HG02884 (cell line): ENCODE results near the gene SALL3.

ENCODE experiments used
- ATAC-seq: cut with Tn5 transposase; IDR thresholded peaks from one replicate; pipeline ENCODE4 v1.9.1; 2021; ENCODE audit warnings: mild to moderate bottlenecking, moderate library complexity; ENCODE audit not compliant: unreplicated experiment

The SALL3 gene

DNA sequence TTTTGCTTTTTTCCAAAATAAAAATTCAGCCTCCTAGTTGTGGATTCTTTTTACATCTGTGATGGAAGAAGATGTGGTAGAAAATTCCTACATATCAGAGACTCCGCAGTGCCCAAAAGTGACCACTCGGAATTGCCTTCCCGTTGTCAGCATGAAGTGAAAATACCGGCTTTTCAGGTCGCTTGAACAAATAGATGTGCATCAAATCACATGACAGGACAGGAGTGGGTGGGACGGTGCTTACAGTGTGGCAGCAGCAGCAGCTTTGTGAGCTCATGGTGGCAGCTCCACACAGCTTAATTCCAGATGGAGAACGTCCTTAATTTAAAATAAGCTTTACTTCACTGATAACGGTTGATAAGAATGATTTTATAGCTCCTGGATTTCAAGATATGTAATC is 20.3 kb downstream of the SALL3 start:
- no peak for ATAC-seq

- ATAC-seq: no peak
Measured at GRCh38 chr18:79000997-79001396, 21.4 kb downstream of the SALL3 start.

DNA sequence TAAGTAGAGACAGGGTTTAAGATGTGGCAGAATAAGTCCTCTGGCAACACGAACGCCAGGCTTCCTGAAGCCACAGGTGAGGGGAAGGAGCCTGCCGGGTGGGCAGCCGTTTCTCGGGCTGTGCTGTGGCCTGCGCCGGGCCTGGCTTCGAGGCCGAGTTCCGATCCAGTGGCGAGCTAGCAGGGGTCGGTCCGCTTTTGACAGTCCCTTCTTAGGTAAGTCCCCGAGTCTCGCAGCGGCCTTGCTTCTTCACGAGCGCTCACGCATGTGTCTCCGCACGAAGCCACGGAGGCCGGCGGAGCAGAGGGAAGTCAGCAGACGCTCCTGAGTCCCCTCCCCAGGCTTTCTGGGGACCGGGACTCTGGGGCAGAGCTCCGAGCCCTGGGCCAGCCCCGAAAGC is 26.0 kb downstream of the SALL3 start:
- ATAC-seq: no peak

DNA sequence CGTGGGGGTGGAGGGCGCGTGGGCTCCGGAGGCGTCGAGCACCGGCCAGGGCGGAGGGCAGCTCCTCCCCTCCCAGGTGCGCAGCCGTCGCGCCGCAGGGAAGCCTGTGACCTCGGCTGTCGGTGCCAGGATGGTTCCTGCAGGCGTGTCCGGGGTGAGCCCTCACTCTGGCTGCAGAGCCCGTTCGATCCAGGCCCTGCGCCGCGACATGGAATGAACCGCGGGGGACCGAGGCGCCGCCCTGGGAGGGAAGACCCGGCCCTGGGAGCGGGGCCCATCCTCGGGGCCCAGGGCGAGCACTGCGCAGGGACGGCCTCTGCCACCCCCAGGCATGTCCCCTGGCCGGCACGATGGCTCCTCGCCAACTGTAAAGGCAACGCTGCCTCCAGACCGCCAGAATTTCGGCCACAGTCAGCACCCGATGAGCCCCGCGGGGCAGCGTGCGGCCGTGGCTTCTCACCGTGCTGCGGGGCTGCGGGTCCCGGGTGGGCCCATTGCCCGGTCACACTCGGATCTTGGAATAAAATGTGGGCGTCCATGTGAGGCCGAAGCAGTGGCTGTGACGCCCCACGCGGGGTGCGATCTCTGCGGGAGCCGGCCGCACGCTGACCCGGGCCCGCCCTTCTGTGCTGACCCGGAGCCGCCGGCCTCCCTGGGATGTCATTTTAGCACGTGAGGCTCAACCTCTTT is 26.6 kb downstream of the SALL3 start:
- ATAC-seq: no peak

DNA sequence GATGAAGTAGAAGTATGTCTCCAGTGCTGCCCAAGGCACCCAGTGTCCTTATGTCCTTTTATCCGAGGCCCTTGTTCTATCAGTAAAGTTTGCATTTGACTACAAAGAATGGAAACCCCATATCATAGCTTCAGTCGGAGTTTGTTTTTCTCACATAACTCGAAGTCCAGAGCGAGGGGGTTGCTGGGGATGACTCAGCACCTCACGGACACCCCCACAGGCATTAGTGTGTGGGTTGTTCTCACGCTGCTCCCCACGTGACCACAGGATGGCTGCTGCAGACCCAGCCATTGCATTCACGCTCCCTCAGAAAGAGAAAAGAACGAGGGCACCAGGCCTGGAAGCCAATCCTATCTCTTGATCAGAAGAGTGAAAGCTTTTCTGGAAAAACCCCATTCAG is 27.8 kb downstream of the SALL3 start:
- no peak for ATAC-seq

GRCh38 chr18:79008356-79008940 is 28.8 kb downstream of the SALL3 start:
- ATAC-seq: no peak

- ATAC-seq: no peak
Measured at GRCh38 chr18:79010802-79011201, 31.2 kb downstream of the SALL3 start.

DNA sequence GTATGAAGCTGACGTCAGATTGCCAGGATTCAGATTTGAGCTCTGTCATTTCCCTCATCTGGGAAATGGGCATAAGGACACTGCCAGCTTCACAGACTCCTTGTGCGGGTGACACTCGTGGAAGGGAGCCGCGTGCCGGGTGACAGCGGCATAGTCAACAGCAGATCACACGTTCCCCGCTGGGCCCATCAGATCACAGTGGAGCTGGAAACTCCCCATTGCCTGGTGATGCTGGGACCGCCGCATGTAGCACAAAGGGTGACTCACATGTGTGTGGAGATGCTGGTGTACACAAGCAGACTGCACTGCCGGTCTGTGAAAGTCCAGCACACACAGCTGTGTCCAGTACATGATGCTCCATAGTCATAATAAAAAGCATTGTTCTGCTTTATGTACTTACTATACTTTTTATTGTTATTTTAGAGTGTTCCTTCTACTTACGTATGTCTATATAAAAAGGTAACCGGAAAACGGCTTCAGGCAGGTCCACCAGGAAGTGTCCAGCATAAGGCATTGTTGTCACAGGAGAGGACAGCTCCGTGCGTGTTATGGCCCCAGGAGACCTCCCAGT is 31.8 kb downstream of the SALL3 start:
- ATAC-seq: no peak

GRCh38 chr18:79013869-79014268 is 34.3 kb downstream of the SALL3 start:
- ATAC-seq: no peak

- no peak for ATAC-seq
Measured at GRCh38 chr18:79018911-79019310, 39.3 kb downstream of the SALL3 start.

- no peak for ATAC-seq
Measured at GRCh38 chr18:79019881-79020280, 40.3 kb downstream of the SALL3 start.

GRCh38 chr18:79022603-79023002 is 43.0 kb downstream of the SALL3 start:
- no peak for ATAC-seq

DNA sequence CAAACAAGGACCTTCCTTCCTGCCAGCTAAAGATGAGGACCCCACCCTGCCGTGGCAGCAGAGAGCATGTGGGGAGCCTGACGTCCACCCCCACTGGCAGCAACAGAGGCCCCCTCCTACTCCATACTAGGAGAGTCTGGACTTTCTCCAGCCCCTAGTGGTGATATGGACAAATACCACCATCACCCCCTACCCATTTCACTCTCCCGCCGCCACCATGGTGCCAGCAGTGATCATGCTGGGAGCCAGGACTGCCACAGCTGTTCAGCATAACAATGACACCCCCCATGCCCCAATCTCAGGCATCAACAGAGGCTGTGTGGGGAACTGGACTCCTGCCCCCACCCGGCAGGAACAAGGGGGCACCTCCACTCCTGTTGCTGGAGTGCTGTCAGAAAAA is 46.9 kb downstream of the SALL3 start:
- ATAC-seq: no peak

DNA sequence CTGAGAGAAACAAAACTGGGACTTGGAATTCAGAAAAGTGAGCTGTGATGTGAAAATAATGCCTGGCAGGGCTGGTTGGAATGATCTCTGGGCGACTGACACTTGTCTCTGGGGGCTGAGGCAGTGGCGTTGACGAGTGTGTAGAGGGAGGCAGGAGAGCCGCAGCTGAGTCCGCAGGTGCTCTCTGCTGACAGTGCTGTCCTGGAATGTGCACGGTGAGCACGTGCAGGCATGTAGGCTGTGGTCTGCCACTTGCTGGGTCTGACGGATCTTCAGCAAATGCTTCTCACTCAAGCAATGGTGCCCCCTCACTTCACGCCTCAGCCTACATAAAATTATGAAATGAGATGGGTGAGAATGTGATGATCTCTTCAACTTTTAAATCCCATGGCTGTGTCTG is 51.1 kb downstream of the SALL3 start:
- ATAC-seq: no peak

GRCh38 chr18:79042276-79042675 is 62.7 kb downstream of the SALL3 start:
- ATAC-seq: no peak

DNA sequence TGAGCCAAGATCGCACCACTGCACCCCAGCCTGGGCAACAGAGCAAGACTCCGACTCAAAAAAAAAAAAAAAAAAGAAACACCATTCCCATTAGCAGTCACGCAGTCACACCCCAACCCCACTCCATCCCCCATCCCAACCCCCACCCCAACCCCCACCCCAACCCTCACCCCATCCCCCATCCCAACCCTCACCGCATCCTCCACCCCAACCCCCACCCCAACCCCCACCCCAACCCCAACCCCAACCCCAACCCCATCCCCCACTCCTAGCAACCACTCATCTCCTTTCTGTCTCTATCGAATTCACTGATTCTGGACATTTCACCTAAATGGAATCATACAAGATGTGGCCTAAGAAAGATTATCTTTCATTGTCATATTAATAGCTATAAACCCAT is 63.7 kb downstream of the SALL3 start:
- ATAC-seq: no peak

- no peak for ATAC-seq
Measured at GRCh38 chr18:79046522-79046921, 66.9 kb downstream of the SALL3 start.

- ATAC-seq: no peak
Measured at GRCh38 chr18:79047556-79048244, 68.1 kb downstream of the SALL3 start.

GRCh38 chr18:79048245-79048632 is 68.6 kb downstream of the SALL3 start:
- ATAC-seq: no peak

DNA sequence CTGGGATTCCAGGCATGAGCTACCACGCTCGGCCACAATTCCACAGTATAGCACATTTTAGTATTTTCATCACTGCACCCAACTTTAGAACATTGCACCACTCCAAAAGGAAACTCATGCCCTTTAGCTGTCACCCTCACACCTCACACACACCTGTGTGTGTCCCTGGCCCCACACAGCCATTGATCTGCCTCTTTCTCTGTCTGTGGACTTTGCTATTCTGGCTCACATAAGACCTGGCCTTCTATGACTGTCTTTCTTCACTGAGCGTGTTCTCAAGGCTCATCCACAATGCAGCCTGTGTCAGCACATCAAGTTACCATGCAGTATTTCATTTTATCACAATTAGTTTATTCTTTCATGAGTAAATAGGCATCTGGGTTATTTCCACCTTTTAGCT is 69.9 kb downstream of the SALL3 start:
- no peak for ATAC-seq
